Loucy (cell line): ENCODE results near the gene PAF1.

Source experiments
- EZH2phosphoT487 ChIP-seq: fragments of 200-600 bp; IDR thresholded peaks from 2 replicates; pipeline ENCODE4 v1.6.1; 2018; ENCODE audit warnings: antibody characterized with exemption, mild to moderate bottlenecking, moderate library complexity, borderline replicate concordance
- TF ChIP-seq, protein P1 (sequence below): fragments of 200-600 bp; sonication (generic); conservative IDR thresholded peaks from 2 replicates; pipeline ENCODE4 v1.5.1; 2014; ENCODE audit warnings: mild to moderate bottlenecking, antibody characterized with exemption, low read length

DNA sequence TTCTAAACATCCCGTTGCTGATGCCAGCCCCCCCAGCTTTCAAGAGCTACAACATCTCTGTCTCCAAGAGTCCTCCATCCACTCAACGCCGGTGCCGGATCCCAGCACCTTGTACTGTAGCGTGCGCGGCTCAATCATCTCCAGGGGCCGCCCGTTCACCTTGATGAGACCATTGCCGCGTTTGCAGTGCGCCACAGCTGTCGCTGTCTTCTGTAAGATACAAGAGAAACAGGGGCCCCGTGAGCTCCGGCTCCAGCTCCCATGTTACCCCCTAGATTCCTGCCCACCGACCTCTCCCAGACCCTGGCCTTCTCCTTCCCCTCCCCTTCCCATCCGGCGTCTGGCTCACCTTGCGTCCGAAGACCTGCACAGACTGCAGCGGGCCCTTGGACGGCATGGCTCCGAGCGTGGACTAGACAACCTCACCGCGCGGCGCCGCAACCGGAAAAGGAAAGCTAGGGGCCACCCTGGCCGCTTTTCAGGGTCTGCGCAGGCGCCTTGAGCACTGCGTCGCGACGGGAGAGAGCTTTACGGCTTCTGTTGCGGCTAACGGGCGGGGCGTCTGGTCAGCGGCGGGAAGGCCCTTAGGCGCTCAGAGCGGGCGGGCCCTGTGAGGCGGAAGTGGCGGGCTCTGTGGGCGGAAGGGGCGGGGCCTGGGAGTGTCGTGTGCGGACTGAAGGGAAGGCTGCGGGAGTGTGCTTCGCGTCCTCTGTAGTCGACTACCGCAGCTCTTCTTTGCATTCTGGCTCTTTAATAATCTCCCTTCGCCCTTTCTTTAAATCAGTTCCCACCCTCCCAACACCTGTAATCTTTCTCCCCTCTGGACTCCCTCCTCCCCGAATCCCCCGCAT, 44.8 kb upstream of the PAF1 start, which contains the start of gene RPS16:
- TF ChIP-seq, protein P1, sequence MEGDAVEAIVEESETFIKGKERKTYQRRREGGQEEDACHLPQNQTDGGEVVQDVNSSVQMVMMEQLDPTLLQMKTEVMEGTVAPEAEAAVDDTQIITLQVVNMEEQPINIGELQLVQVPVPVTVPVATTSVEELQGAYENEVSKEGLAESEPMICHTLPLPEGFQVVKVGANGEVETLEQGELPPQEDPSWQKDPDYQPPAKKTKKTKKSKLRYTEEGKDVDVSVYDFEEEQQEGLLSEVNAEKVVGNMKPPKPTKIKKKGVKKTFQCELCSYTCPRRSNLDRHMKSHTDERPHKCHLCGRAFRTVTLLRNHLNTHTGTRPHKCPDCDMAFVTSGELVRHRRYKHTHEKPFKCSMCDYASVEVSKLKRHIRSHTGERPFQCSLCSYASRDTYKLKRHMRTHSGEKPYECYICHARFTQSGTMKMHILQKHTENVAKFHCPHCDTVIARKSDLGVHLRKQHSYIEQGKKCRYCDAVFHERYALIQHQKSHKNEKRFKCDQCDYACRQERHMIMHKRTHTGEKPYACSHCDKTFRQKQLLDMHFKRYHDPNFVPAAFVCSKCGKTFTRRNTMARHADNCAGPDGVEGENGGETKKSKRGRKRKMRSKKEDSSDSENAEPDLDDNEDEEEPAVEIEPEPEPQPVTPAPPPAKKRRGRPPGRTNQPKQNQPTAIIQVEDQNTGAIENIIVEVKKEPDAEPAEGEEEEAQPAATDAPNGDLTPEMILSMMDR: no peak
- TF ChIP-seq EZH2phosphoT487: no peak
